IPS DF 19.7 (cell line): Measurements from ENCODE around the gene ARHGEF2.
"Not testable (repeated sequence)": the region's sequence is repeated elsewhere in the genome, so short reads cannot be mapped to it uniquely, and the experiment has no call there.

Source experiments
- DNase-seq: peaks from one replicate; pipeline ENCODE4 v3.0.0-alpha.2; 2013; ENCODE audit warnings: low read depth, low spot score

Gene ARHGEF2

GRCh38 chr1:155990005-155990739, 11.8 kb upstream of the ARHGEF2 start:
- DNase-seq: no peak

- DNase-seq: no peak
Observed at GRCh38 chr1:155989242-155990004, 11.1 kb upstream of the ARHGEF2 start.

- not testable (repeated sequence) for DNase-seq
Observed at GRCh38 chr1:155984903-155985645, 6.7 kb upstream of the ARHGEF2 start.

- DNase-seq: peak; percentile 77
Observed at GRCh38 chr1:155984341-155984740, 6.0 kb upstream of the ARHGEF2 start.

- no peak for DNase-seq
Observed at GRCh38 chr1:155983191-155984024, 5.1 kb upstream of the ARHGEF2 start.

GRCh38 chr1:155982106-155982505, 3.8 kb upstream of the ARHGEF2 start:
- DNase-seq: no peak

- no peak for DNase-seq
Observed at GRCh38 chr1:155981266-155982088, 3.1 kb upstream of the ARHGEF2 start.

- DNase-seq: no peak
Observed at GRCh38 chr1:155979597-155980343, 1.4 kb upstream of the ARHGEF2 start.

GRCh38 chr1:155978973-155979429, 654 bp upstream of the ARHGEF2 start:
- no peak for DNase-seq

GRCh38 chr1:155977690-155978324, 540 bp downstream of the ARHGEF2 start:
- DNase-seq: no peak

GRCh38 chr1:155976913-155977689, 1.2 kb downstream of the ARHGEF2 start:
- DNase-seq: no peak

- DNase-seq: no peak
Observed at GRCh38 chr1:155976062-155976912, 2.1 kb downstream of the ARHGEF2 start.

- DNase-seq: no peak
Observed at GRCh38 chr1:155975375-155976061, 2.8 kb downstream of the ARHGEF2 start.

GRCh38 chr1:155974208-155975115, 3.9 kb downstream of the ARHGEF2 start:
- DNase-seq: no peak

- no peak for DNase-seq
Observed at GRCh38 chr1:155973723-155974122, 4.6 kb downstream of the ARHGEF2 start.
